Measurements from ENCODE around the gene ZBTB20.
A peak's percentile ranks its signal among the peaks of the same experiment; 100 is the strongest.
"Not testable (repeated sequence)": the region's sequence is repeated elsewhere in the genome, so short reads cannot be mapped to it uniquely, and the experiment has no call there.

Gene ZBTB20

GRCh38 chr3:115147329-115148141 lies 447 bp upstream of the ZBTB20 start:
- peak; percentile 100 for DNase-seq (ENCODE audit: low read depth in 2 of 2)

GRCh38 chr3:115146032-115146417 lies 1.1 kb downstream of the ZBTB20 start:
- peak; percentile 42 to 43 for DNase-seq (ENCODE audit: low read depth in 2 of 2)

GRCh38 chr3:115141033-115141757 lies 5.9 kb downstream of the ZBTB20 start:
- no peak for DNase-seq (ENCODE audit: low read depth in 2 of 2)

- DNase-seq (ENCODE audit: low read depth in 2 of 2), result no peak
These were observed 8.0 kb downstream of the ZBTB20 start for GRCh38 chr3:115139072-115139471.

GRCh38 chr3:115134648-115135347 lies 12.3 kb downstream of the ZBTB20 start:
- no peak for DNase-seq (ENCODE audit: low read depth in 2 of 2)

GRCh38 chr3:115127208-115127607 lies 19.9 kb downstream of the ZBTB20 start:
- no peak for DNase-seq (ENCODE audit: low read depth in 2 of 2)

GRCh38 chr3:115120597-115120996 lies 26.5 kb downstream of the ZBTB20 start:
- no peak for DNase-seq (ENCODE audit: low read depth in 2 of 2)

GRCh38 chr3:115113367-115113766 lies 33.7 kb downstream of the ZBTB20 start:
- DNase-seq (ENCODE audit: low read depth in 2 of 2), result peak in 1 of 2 experiments; percentile 3

GRCh38 chr3:115111632-115112031 lies 35.5 kb downstream of the ZBTB20 start:
- no peak for DNase-seq (ENCODE audit: low read depth in 2 of 2)

GRCh38 chr3:115110830-115111229 lies 36.3 kb downstream of the ZBTB20 start:
- DNase-seq (ENCODE audit: low read depth in 2 of 2), result no peak

- DNase-seq (ENCODE audit: low read depth in 2 of 2), result not testable (repeated sequence)
These were observed 37.0 kb downstream of the ZBTB20 start for GRCh38 chr3:115110066-115110465.

GRCh38 chr3:115108614-115109013 lies 38.5 kb downstream of the ZBTB20 start:
- DNase-seq (ENCODE audit: low read depth in 2 of 2), result no peak

- no peak for DNase-seq (ENCODE audit: low read depth in 2 of 2)
These were observed 45.0 kb downstream of the ZBTB20 start for GRCh38 chr3:115102046-115102445.

- no peak for DNase-seq (ENCODE audit: low read depth in 2 of 2)
These were observed 46.3 kb downstream of the ZBTB20 start for GRCh38 chr3:115100806-115101205.

- DNase-seq (ENCODE audit: low read depth in 2 of 2), result peak; percentile 17 to 25
These were observed 47.0 kb downstream of the ZBTB20 start for GRCh38 chr3:115099986-115100571.

GRCh38 chr3:115099134-115099985 lies 47.7 kb downstream of the ZBTB20 start:
- DNase-seq (ENCODE audit: low read depth in 2 of 2), result no peak

- DNase-seq (ENCODE audit: low read depth in 2 of 2), result no peak
These were observed 48.6 kb downstream of the ZBTB20 start for GRCh38 chr3:115098354-115099073.

- DNase-seq (ENCODE audit: low read depth in 2 of 2), result no peak
These were observed 51.9 kb downstream of the ZBTB20 start for GRCh38 chr3:115095236-115095635.

- DNase-seq (ENCODE audit: low read depth in 2 of 2), result no peak
These were observed 54.8 kb downstream of the ZBTB20 start for GRCh38 chr3:115092220-115092791.

- DNase-seq (ENCODE audit: low read depth in 2 of 2), result no peak
These were observed 56.4 kb downstream of the ZBTB20 start for GRCh38 chr3:115090712-115091111.
